DMS153 treated with DMSO at 0.1 percent for 48 hours (cell line): ENCODE results near the gene CD96.
"Not testable (repeated sequence)": the region's sequence is repeated elsewhere in the genome, so short reads cannot be mapped to it uniquely, and the experiment has no call there.

Source experiments
- DNase-seq: peaks from one replicate; lab custom pipeline; 2025; ENCODE audit not compliant: unreplicated experiment; lab: John Stamatoyannopoulos, UW

The CD96 gene, protein sequence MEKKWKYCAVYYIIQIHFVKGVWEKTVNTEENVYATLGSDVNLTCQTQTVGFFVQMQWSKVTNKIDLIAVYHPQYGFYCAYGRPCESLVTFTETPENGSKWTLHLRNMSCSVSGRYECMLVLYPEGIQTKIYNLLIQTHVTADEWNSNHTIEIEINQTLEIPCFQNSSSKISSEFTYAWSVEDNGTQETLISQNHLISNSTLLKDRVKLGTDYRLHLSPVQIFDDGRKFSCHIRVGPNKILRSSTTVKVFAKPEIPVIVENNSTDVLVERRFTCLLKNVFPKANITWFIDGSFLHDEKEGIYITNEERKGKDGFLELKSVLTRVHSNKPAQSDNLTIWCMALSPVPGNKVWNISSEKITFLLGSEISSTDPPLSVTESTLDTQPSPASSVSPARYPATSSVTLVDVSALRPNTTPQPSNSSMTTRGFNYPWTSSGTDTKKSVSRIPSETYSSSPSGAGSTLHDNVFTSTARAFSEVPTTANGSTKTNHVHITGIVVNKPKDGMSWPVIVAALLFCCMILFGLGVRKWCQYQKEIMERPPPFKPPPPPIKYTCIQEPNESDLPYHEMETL

DNA sequence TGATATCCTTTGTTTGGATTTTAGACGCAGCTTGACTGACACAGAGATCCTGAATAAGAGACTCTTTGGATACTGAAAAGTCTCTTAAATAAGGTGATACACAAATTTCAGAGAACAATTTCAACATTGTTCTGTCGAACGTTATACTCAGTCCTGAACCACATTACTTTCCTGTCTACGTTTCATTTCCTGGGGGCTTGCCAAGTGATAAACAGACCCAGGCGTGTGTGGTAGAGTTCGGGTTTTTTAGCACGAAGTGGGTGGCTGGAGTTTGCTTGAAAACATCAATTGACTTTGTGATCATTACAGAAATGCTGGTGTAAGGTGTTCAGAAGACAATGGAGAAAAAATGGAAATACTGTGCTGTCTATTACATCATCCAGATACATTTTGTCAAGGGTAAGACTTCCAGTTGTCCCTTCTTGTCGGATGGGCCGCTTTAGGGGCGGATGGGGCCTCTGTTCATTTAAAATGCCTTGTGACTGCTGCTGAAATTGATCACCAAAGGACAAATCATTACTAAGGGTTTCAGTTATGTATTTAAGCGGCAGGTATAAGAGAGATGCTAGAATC lies at the start of gene CD96:
TSS of gene CD96 (plus strand) at position 287 of the 573 bp plus-strand sequence. CDS start at position 339, 52 bp downstream.
- DNase-seq = no peak

DNA sequence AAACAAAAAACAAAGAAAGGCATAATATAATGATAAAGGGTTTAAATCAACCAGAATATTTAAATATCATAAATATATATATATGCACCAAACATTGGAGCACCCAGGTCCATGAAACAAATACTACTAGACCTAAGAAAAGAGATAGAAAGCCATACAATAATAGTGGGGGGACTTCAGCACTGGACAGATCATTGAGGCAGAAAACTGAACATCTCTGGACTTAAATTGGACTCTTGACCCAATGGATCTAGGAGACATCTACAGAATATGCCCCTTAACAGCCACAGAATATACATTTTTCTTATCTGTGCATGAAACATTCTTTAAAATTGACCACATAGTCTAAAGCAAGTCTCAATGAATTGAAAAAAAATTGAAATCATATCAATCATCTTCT lies 48.7 kb upstream of the CD96 start:
- no peak for DNase-seq

DNA sequence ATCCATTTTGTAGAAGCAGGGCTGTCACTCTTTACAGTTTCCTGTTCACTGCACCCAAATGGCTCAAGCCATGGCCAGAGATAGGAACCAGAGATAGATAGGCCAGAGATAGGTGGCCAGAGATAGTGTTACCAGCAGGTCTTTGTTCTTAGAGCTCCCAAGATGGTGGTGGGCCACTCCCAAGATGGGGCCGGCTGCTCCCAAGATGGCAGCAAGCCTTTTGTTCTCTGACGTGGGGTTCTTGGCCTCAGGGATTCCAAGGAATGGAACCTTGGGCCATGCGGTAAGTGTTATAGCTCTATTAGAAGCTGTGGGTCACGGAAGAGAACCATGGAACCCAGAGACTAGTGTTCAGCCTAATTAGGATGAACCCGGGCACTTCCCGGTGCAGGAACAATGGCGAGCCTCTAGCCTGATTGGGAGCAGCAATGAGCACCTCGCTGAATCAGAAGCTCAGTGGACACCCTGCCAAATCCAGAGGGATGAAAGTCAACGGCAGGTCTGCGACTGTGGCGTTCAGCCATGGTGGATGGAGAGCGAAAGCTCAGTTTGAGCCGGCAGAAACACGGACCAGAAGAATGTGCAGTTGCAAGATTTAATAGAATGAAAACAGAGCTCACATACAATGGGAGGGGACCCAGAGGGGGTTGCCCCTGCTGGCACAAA lies 45.0 kb upstream of the CD96 start:
- no peak for DNase-seq

DNA sequence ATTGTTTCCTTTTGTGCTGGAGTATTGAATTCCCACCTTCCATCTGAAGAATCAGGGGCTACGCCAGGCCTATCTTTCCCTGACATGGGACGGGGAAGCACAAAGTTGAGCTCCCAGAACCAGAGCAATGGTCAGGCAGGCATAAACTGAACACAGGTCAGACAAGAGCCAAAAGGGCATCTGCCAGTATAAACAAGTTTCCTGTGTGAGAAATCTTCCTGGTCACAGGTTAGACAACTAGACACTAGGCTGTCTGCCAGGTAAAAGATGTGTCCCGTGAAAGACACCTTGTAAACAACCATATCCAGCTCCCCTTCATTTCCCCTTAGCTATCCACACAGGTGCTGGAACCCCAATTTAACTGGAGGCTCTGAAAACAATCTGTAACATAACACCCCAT lies 44.0 kb upstream of the CD96 start:
- no peak for DNase-seq

DNA sequence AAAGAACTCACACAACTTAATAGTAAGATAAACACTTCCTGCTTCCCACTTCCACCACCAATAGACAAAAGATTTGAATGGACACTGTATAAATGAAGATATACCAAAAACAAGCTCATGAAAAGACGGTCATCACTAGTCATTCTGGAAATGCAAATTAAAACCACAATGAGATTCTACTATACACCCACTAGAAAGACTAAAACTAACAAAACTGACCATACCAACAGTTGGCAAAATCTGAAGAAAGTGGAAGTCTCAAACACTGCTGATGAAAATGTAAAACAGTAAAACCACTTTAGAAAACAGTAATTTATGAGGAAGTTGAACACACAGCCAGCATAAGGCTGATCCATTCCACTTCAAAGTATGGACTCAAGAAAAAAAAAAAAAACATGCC lies 35.6 kb upstream of the CD96 start:
- DNase-seq = no peak

DNA sequence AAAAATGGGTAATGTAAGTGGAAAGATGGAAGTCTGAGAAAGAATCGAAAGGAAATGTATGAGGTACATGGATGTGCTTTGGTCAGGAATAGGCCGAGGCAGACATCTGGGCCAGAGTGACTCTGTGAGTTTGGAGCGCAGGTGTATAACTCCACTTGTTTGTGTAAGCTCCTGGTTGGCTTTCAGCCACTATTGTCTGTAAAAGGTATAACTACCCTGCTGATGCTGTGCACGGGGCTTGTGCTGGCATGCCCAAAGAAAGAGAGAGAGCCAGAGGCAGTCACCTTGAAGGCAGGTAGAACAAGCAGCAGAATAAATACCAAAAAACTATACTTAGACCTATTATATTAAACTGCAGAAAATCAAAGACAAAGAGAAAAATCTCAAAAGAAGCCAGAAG lies 32.7 kb upstream of the CD96 start:
- no peak for DNase-seq

DNA sequence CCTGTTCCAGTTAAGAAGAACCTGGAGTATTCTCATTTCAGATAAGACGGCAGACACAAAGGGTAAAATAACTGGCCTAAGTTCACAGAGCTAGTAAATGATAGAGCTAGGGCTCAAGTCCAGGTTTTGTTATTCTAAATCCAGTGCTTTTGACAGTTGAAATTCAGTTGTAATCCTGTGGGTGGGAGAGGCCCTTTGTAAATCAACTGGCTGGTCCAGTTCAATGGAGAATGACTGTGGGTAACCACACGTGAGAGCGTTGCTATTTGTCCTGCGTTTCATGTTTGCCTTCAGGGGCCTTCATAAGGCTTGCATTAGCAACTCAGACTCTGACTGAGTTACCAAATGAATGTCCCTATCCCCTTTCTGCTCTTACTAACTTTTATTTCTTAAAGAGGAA lies 24.2 kb upstream of the CD96 start:
- DNase-seq = no peak

DNA sequence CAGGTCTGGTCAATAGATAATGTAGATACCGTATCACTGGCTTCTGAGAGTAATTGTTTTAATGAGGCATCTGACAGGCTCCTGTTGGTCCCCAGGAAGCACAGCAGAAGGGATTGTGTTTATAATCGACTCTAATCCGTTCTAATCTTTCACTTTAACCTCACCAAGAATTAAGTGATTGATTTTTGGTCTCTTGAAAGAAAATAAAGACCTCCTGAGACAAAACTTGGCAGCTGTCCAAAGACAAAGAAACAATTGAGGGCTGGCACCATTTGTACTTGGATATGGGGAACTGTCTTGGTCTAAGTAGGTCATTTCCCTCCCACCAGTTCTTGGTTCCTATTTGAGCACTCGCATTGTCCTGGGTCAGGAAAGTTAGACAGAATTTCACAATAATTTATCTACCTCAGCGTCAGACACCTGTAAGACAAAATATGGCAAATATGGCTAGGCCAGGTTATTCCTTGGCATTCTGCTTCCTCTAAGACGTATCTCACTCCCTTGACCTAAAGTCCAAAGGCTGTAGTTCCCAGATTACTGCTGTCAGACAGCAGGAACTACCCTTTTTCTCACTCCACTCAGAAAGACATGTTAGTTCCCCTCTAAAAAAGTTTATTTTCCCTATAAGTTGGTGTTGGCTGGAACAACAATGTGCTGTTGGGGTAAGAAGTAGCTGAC lies 22.7 kb upstream of the CD96 start:
- DNase-seq = no peak

DNA sequence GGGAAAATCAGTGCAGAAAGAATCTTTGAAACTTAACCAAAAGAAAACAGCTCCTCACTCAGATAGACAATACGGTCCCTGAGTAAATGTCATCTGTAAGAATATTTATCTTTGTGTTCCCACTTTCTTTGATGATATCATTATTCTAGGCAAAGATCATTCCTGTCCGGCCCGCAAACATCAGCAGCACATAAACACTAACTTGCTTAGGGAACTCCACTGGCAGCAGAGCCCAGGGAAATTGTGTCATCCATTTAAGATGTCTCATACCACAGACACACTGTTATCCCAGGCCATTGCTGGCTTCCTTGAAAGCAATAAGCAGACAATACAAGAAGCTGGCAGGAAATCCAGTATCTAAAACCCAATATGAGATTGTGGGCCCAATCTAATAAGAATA lies 20.1 kb upstream of the CD96 start:
- no peak for DNase-seq

DNA sequence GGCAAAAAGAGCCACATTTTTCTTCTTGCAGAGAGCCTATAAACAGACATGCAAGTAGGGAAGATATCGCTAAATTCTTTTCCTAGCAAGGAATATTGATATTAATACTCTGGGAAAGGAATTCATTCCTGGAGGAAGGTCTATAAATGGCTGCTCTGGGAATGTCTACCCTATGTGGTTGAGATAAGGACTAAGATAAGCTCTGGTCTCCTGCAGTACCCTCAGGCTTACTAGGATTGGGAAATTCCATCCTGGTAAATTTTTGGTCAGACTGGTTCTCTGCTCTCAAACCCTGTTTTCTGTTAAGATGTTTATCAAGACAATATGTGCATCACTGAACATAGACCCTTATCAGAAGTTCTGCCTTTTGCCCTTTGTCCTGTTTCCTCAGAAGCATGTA lies 17.5 kb upstream of the CD96 start:
- not testable (repeated sequence) for DNase-seq

DNA sequence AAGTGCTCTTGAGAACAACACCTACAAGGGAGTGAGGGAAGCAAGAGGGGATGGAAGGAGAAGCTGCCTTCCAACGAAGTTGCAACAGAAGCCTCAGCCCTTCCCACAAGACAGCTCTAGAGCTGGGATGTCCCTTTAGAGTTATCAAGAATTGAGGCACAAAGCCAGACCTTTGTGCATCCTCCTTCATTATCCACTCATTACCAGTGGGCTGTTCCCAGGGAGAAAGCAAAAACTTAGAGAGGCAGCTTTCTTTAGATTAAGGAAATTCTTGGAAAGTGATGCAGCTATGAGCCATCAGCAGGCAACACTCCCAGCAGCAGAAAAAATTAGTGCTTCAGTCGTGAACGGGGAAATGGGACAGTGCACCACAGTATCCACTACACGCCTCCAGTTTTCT lies 10.6 kb upstream of the CD96 start:
- no peak for DNase-seq

DNA sequence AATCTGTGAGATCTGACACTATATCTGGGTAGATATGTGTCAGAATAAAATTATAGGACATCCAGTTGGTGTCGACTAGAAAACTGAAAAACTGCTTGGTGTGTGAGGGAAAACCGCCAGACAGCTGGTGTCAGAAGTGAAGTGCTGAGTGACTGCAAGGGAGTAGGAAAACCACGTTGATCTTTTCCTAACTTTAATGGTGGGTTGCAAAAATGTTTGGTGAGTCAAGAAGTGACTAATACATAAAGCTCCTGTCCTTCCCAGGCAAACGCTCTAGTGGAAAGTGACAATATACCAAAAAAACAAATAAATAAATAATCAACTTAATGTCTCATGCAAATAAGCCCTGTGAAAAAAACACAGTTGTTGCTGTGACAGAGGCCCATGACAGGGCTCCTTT lies 7.3 kb upstream of the CD96 start:
- no peak for DNase-seq

DNA sequence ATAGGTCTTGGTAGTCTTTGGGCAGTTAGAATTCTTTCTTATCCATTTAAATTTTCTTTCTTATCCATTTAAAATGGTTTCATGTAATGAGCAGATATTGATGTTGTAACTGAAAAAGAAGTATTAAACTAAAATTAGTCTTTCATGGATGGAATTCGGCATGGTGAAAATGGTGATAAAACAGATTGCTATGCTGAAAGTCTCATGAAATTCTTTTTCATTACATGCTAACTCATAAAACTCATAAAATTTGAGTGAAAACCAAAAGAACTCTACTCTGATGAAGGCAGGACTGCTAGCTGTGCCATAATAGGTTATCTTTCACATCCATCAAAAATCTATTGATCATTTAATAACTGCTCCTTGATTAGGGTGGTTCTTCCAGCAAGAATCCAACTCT lies 3.9 kb upstream of the CD96 start:
- no peak for DNase-seq

DNA sequence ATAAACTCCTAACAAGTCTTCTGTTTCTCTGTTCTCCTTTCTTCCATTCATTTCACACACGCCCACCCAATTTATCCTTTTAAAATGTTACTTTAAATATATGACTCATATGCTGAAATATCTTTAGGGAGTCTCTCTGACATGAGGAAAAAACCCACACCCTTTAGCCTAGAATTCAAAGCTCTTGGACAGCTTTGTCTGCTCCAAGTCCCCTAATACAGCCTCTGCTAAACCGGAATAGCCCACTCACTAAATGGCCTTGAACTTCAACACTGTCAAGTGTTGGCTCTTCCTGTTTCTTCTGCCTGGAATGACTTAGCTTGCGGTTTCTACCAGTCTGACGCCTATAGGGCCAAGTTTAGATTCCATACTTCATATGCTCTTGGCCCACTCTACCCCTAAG lies 3.3 kb upstream of the CD96 start:
- no peak for DNase-seq

DNA sequence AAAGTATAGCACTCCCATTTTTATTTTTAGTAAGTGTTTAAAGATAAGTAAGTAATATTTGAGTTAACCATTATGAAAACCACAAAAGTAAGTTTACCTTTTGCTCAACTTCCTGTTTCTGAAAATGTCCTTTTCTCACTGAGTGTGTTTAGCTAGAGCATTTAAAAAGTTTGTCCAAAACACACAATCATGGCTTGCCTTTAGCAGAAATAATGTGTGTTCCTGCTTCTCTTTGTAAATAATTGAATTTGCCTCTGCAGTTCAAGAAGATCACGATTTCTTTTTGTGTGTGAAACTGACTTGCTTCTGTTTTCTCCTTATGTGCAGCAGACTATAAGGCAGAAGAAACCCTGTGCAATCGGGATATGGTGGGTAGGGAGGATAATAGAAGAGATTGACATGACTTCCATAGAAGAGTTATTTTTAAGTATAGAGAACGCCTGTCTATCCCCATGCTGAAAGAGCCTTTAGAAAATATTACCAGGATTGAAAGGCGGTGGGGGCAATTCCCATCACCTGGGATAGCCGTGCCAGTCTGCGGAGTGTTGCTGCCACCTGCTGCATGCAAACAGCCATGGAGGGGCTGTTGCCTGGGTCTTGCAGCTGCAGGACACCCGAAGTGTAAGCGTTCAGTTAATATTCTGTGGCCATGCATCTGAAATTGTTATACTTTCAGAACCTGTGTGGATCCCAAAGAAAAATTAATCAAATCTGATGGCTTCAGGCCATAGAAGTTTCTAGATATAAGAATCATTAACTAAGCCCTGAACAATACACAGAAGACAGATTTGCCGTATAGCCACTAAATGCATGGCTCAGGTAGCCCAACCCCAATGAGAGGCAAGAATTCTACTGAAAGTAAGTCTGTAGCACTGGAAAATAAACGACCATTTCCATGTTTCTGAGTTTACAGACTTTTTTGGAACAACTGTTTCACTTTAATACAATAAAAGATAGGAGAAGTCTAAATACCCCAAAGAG lies 2.4 kb upstream of the CD96 start:
- peak; percentile 62 for DNase-seq

DNA sequence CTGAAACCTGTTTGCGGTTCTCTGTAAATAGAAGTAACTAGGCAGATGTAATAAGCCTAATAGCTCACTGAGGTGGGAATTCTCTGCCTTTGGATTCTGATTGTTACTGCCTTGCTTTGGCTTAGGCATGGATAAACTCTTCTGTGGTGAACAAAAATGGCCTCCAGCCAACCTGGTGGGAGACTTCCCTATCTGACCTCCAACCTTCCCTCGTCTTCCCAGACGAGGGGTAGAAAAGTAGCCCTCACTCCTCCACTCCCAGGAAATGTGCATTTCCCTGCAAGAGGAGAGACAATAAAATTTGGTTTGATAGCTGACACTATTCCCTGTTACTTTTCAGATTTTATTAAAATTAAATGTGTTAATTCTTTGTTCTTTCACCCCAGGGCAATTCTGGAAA lies 606 bp upstream of the CD96 start:
- DNase-seq = no peak

DNA sequence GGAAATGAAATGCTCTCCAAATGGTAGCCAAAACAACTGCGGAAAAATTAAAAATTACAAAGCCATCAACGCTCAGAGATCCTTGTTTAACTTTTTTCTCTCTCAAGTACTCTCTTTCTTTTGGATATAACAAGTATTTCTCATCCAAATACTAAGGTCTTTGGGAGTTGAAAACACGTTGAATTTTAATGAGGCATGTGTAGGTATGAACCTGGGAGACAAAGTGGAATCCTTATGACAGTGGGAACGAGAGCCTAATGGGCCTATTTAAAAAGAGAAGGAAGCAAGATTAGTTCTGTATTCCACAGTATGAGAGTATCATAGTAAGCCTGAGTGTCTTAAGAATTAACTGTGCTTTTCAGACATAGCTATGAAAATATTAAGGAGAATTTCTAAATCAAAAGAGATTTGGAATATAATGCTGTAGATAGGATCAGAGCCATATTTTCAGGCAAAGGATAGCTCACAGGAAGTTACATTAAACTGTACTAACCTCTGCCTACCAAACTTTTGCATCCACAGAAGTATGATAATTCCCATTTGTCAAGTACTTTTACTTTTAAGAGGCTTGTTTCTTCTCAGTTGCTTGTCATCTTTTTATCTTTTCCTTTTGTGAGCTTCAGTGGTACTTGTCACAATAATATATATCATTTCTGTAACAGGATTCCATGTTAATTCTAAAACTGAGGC lies 759 bp downstream of the CD96 start:
- DNase-seq = no peak

DNA sequence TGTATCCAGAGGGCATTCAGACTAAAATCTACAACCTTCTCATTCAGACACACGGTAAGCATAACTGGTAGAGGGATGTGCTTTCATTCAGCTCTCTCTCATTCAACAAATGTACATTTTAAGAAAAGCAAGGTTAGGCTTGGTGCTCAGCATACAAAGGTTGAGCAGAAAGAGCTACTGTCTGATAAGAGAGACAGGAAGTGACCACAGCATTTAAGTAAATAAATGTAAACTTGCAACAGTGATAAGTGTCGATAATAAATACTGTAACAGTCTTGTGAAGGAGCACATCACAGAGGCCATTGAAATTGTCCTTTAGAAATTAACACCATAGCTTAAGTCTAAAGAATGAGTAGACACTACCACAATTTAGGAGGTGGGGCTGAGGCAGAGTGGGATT lies 3.4 kb downstream of the CD96 start:
- DNase-seq = no peak

DNA sequence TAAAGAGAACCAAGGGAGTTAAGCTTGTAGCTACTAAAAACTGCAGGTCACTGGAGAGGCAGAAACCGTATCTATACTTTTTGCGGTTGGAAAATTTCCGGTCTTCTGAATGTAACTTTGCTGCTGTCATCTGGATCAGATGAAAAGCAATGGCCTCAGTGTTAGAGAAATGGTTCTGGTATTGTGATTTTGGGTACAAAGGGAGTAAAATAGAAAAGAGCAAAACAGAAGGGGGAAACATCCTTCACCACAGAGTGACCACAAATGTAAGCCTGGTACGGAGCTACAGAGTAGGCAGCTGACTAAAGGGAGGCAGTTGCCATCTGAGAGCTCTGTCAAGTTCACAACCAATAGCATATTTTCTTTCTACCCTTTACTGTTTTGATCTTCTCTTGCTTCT lies 5.6 kb downstream of the CD96 start:
- no peak for DNase-seq

DNA sequence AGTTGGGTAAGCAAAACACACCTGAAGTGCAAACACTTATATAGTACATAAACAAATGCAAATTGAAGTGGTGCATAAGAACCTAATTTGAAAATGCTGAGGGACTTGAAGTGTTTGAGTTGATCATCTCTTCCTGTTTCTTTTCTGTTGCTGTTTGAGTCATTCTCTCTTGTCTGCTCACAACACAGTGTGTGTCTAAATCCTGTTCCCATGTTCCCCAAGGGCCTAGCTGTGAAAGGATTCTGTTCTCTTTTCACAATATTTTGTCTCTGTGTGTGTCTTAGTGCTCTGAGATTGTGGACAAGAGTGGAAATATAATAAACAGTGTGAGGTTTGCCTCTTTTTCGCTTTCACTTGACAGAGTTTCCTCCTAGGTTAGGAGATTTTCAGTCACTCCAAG lies 6.1 kb downstream of the CD96 start:
- no peak for DNase-seq
